DOHH2 (cell line): ENCODE results near the gene HTR3A.

Source experiments
- H3F3A ChIP-seq: fragments of 200-600 bp; sonication (generic), shearing (Covaris generic); 2 replicates; pipeline ENCODE4 v1.6.0; 2016; ENCODE audit warnings: antibody characterized with exemption, mild to moderate bottlenecking; ENCODE audit not compliant: control insufficient read depth, insufficient read depth
- H3K27ac ChIP-seq: fragments of 200-600 bp; sonication (generic); 2 replicates; pipeline ENCODE4 v1.5.1; 2014; ENCODE audit warnings: low read depth, mild to moderate bottlenecking, low read length, moderate library complexity
- H3K27me3 ChIP-seq: fragments of 200-600 bp; sonication (generic); 2 replicates; pipeline ENCODE4 v1.6.1; 2014; ENCODE audit warnings: mild to moderate bottlenecking, low read length, mixed read lengths; ENCODE audit not compliant: control insufficient read depth
- H3K36me3 ChIP-seq: fragments of 200-600 bp; sonication (generic); 2 replicates; pipeline ENCODE4 v1.6.1; 2014; ENCODE audit warnings: mild to moderate bottlenecking, low read length, moderate library complexity, mixed read lengths; ENCODE audit not compliant: control insufficient read depth
- H3K4me1 ChIP-seq: fragments of 200-600 bp; sonication (generic); 2 replicates; pipeline ENCODE4 v1.6.1; 2014; ENCODE audit warnings: mild to moderate bottlenecking, low read length, mixed read lengths; ENCODE audit not compliant: control insufficient read depth
- H3K4me2 ChIP-seq: fragments of 200-600 bp; sonication (generic); 2 replicates; pipeline ENCODE4 v1.6.0; 2014; ENCODE audit warnings: mild to moderate bottlenecking, low read length, moderate library complexity
- H3K4me3 ChIP-seq: fragments of 200-600 bp; sonication (generic); 2 replicates; pipeline ENCODE4 v1.5.1; 2014; ENCODE audit warnings: mild to moderate bottlenecking, low read length, mixed read lengths
- H3K79me2 ChIP-seq: fragments of 200-600 bp; sonication (generic); 2 replicates; pipeline ENCODE4 v1.6.1; 2014; ENCODE audit warnings: mild to moderate bottlenecking, low read length, mixed read lengths; ENCODE audit not compliant: control insufficient read depth
- H3K9me2 ChIP-seq: fragments of 200-600 bp; sonication (generic); replicated peaks from 2 replicates; pipeline ENCODE4 v1.6.1; 2014; ENCODE audit warnings: mild to moderate bottlenecking, low read length, mixed read lengths; ENCODE audit not compliant: control insufficient read depth
- H3K9me3 ChIP-seq: fragments of 200-600 bp; sonication (generic); 2 replicates; pipeline ENCODE4 v1.6.1; 2014; ENCODE audit warnings: antibody characterized with exemption, low read length, mixed read lengths; ENCODE audit not compliant: control insufficient read depth, insufficient read depth
- H4K20me1 ChIP-seq: fragments of 200-600 bp; sonication (generic); 2 replicates; pipeline ENCODE4 v1.6.0; 2014; ENCODE audit warnings: low read depth, mild to moderate bottlenecking, antibody characterized with exemption, low read length, moderate library complexity; ENCODE audit not compliant: control insufficient read depth, insufficient read depth
- EZH2phosphoT487 ChIP-seq: fragments of 200-600 bp; sonication (generic); IDR thresholded peaks from 2 replicates; pipeline ENCODE4 v1.6.1; 2017; ENCODE audit warnings: borderline replicate concordance, mild to moderate bottlenecking, antibody characterized with exemption, low read length, moderate library complexity, mixed read lengths
- TF ChIP-seq, protein P1 (sequence below): fragments of 200-600 bp; sonication (generic); IDR thresholded peaks from one replicate; pipeline ENCODE4 v1.5.1; 2014; ENCODE audit warnings: antibody characterized with exemption, mild to moderate bottlenecking, low read depth, low read length; ENCODE audit not compliant: poor library complexity, severe bottlenecking

The HTR3A gene

GRCh38 chr11:113991718-113992458, 17.0 kb downstream of the HTR3A start:
- no peaks in the 10 kb centered on the region for H4K20me1 ChIP-seq
- no peaks in the 10 kb centered on the region for H3K79me2 ChIP-seq
- H3K4me3 ChIP-seq = no peak overlapping the region
- no peaks in the 10 kb centered on the region for H3F3A ChIP-seq
- TF ChIP-seq, protein P1, sequence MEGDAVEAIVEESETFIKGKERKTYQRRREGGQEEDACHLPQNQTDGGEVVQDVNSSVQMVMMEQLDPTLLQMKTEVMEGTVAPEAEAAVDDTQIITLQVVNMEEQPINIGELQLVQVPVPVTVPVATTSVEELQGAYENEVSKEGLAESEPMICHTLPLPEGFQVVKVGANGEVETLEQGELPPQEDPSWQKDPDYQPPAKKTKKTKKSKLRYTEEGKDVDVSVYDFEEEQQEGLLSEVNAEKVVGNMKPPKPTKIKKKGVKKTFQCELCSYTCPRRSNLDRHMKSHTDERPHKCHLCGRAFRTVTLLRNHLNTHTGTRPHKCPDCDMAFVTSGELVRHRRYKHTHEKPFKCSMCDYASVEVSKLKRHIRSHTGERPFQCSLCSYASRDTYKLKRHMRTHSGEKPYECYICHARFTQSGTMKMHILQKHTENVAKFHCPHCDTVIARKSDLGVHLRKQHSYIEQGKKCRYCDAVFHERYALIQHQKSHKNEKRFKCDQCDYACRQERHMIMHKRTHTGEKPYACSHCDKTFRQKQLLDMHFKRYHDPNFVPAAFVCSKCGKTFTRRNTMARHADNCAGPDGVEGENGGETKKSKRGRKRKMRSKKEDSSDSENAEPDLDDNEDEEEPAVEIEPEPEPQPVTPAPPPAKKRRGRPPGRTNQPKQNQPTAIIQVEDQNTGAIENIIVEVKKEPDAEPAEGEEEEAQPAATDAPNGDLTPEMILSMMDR = no peak
- no peak for TF ChIP-seq EZH2phosphoT487
- H3K9me3 ChIP-seq = no peaks in the 10 kb centered on the region
- no peak overlapping the region for H3K4me2 ChIP-seq
- no peaks in the 10 kb centered on the region for H3K9me2 ChIP-seq
- H3K27me3 ChIP-seq = peaks cover 12% of the 10 kb centered on the region
- H3K4me1 ChIP-seq = no peaks in the 10 kb centered on the region
- no peaks in the 10 kb centered on the region for H3K36me3 ChIP-seq
- no peak overlapping the region for H3K27ac ChIP-seq

DNA sequence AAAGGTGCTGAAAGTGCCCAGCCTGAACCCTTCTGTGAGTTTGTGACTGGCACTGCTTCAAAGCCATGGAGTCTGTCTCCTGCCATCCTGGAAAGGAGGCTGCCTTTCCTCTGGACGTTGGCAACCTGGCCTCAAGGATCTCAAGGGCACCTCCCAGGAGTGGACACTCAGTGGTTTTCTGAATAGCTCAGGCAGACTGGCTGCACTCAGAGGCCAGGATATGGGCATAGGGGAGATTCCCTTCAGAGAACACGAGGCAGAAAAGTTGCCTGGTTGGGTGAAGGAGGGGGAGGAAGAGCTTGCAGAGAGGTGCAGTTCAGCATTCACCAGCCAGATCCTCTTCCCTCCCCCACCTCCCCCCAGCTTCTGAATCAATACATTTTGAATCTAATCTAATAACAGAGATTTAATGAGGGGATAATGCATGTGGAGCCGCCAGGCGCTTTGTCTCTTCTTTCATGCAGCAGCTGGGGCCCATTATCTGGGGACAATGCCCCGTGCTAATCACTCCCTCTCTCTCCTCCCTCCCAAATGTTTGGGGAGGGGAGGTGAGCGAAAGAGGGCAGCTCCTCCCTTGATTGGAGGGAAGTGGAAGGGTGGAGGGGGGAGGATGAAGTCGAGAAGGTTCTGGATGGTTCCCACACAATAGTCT, 17.7 kb downstream of the HTR3A start:
- Histone ChIP-seq H4K20me1 (no peaks in the 10 kb centered on the region), H3K9me3 (no peaks in the 10 kb centered on the region), H3K36me3 (no peaks in the 10 kb centered on the region), H3K27me3 (peaks cover 12% of the 10 kb centered on the region), H3F3A (no peaks in the 10 kb centered on the region), H3K9me2 (no peaks in the 10 kb centered on the region), H3K4me2 (no peak overlapping the region), H3K79me2 (no peaks in the 10 kb centered on the region), H3K4me3 (no peak overlapping the region), H3K4me1 (no peaks in the 10 kb centered on the region), H3K27ac (no peak overlapping the region)
- TF ChIP-seq EZH2phosphoT487 = no peak
- TF ChIP-seq, protein P1 = no peak

GRCh38 chr11:113994077-113994954, 19.4 kb downstream of the HTR3A start:
- no peaks in the 10 kb centered on the region for H3K4me1 ChIP-seq
- H4K20me1 ChIP-seq = no peaks in the 10 kb centered on the region
- H3K36me3 ChIP-seq = no peaks in the 10 kb centered on the region
- H3K79me2 ChIP-seq = no peaks in the 10 kb centered on the region
- H3F3A ChIP-seq = no peaks in the 10 kb centered on the region
- no peak overlapping the region for H3K4me2 ChIP-seq
- no peaks in the 10 kb centered on the region for H3K9me2 ChIP-seq
- no peaks in the 10 kb centered on the region for H3K9me3 ChIP-seq
- H3K27me3 ChIP-seq = peaks cover 12% of the 10 kb centered on the region
- no peak overlapping the region for H3K4me3 ChIP-seq
- TF ChIP-seq EZH2phosphoT487 = no peak
- TF ChIP-seq, protein P1 = peak; percentile 86
- H3K27ac ChIP-seq = no peak overlapping the region
